HG03457 (cell line): ENCODE data around the gene LNPK.
"Not testable (repeated sequence)": the region's sequence is repeated elsewhere in the genome, so short reads cannot be mapped to it uniquely, and the experiment has no call there.

ENCODE experiments used
- ATAC-seq: cut with Tn5 transposase; IDR thresholded peaks from one replicate; pipeline ENCODE4 v1.9.1; 2021; ENCODE audit warnings: moderate number of reproducible peaks; ENCODE audit not compliant: unreplicated experiment

LNPK gene

DNA sequence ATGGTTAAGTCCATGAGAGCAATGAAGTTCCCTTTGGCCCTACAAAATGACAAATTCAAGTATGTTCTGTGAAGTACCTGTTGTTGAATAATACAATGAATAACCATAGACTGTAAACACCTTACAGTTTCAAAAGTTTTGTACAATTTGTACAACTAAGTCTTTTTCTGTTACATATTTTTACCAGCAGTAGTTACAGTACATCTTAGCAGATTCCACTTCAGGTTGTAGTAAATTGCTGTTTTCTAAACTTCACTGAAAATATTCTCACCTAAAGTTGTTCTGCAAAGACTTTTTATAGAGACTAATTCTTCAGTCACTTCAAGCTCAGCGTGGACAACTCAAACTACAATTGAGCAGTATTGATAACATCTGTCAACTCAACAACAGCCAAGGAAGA lies 28.7 kb downstream of the LNPK start:
- ATAC-seq, result no peak

DNA sequence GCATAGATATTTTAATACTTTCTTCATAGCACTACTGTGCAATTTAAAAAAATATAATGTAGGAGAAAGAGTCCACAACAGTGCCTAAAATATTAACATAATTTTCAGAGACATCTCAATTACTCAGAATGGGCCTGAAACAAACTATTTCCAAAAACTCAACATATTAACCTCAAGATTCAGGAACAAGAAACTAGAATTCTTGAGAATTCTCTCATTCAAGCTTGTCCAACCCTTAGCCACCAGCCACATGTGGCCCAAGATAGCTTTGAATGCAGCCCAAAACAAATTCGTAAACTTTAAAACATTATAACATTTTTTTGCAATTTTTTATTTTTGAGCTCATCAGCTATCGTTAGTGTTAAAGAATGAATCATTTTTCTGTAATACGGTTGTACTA lies 35.2 kb downstream of the LNPK start:
- no peak for ATAC-seq

DNA sequence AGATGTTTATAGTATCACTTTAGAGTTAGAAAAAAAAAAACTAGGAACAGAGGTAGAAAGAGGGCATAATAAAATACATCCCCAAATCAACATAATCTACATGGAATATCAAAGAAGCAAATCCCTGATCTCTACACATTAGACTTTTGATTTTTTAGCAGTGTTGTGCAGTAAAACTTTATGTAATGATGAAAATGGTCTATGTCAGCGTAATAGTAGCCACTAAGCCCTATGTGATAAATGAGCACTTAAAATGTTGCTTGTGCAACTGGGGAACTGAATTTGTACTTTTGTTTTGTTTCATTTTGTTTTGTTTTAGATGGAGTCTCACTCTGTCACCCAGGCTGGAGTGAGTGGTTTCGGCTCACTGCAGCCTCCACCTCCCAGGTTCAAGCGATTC lies 36.3 kb downstream of the LNPK start:
- no peak for ATAC-seq

DNA sequence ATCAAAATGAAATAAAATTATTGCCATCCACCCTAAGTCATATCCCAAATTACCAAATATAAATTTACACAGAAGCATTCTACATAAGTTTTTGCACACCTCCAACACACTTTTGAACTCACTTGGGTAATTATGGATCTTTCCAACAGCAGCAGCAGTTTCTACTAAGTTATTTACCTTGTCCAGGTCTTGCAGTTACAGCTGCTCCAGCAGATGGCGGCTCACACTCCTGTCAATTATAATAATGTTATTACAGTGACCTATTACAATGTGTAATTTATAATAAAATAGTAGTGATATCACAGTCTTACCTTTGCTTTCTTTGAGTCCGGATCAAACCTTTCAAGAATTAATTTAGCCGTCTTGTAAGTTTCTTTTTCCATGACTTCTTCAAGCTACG lies 37.9 kb downstream of the LNPK start:
- ATAC-seq, result no peak

DNA sequence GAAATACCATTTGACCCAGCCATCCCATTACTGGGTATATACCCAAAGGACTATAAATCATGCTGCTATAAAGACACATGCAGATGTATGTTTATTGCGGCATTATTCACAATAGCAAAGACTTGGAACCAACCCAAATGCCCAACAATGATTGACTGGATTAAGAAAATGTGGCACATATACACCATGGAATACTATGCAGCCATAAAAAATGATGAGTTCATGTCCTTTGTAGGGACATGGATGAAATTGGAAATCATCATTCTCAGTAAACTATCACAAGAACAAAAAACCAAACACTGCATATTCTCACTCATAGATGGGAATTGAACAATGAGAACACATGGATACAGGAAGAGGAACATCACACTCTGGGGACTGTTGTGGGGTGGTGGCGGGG lies 38.9 kb downstream of the LNPK start:
- not testable (repeated sequence) for ATAC-seq

DNA sequence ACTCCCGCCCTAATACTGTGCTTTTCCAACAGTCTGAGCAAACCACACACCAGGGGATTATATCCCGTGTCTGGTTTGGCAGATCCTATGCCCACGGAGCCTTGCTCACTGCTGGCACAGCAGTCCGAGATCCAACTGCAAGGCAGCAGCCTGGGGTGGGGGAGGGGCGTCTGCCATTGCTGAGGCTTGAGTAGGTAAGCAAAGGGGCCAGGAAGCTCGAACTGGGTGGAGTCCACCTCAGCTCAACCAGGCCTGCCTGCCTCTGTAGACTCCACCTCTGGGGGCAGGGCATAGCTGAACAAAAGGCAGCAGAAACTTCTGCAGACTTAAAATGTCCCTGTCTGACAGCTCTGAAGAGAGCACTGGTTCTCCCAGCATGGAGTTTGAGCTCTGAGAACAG lies 44.2 kb downstream of the LNPK start:
- ATAC-seq, result no peak

DNA sequence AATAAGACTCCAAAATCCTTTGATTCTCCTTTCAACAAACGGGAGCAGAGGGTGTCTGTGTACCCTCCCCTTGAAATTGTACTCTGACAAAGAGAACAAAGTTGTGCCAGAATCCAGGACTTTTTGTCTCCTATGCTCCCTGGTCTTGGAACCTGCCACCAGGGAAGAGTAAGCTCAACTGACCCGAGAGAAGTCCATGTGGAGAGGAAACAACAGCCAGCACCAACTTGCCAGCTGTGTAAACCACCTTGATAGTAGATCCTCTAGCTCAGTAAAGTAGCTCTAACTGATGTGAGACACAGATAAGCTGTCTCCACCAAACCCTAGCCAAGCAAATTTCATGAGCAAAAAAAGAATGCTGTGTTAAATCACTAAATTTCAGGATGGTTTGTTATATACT lies 46.9 kb downstream of the LNPK start:
- ATAC-seq, result no peak

DNA sequence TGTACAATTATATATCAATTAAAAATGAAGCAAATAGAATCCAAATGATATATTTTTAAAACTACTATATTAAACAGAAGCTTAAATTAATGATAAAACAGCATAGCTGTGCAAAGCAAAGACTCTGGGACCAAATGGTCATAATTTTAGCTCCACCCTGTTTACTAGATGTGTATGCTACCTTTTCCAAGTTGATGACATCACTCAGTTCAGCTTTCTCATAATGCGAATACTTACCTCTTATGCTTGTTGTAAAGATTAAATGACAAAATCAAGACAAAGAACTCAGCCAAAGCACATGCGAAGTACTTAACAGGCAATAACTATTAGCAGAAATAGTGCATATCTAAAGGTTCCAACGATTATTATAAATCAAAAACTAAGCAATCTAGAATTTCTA lies 51.6 kb downstream of the LNPK start:
- ATAC-seq, result no peak

DNA sequence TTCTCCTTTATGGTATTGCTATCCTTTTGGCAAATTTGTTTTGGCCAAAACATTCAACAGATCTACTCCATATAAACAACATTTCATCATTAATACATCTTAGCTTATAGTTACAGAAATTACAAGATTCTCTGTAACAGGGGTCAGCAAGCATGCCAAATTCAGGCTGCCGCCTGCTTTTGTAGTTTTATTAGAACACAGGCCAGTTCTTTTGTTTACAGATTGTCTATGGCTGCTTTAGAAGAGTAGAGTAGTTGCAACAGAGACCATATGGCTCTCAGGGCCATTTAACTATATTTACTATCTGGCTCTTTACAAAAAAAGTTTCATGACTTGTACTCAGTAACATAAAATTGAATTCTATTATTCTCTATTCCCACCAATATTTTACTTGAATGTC lies 53.9 kb downstream of the LNPK start:
- ATAC-seq, result no peak

DNA sequence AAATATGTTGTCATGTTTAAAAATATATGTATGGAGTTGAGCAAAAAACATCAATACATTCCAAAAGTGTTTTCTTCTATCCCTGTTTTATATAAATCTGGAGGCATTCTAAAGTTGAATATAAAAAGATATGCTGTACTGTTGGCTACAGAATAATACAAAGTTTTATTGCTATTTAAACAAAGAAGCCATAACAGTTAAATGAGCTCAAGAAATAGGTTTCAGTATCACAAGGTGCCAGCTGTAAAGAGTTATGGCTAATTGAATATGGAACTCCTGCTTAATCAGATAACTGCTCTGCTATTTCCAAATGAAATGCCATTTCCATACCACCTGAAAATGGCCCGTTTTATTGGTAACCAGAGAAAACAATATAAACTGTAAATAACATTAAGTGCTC lies 55.0 kb downstream of the LNPK start:
- ATAC-seq, result no peak

DNA sequence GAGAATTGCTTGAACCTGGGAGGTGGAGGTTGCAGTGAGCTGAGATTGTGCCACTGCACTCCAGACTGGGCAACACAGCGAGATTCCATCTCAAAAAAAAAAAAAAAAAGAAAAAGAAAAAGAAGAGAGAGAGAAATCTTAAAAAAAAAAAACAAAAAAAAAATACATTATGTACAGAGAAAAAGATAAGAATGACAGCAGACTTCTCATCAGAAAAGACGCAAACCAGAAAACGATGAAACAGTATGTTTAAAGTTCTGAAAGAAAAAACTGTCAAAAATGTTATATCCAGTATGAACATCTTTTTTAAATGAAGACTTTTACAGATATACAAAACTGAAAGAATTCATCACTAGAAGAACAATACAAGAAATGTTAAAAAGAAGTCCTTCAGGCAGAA lies 60.4 kb downstream of the LNPK start:
- ATAC-seq, result no peak

DNA sequence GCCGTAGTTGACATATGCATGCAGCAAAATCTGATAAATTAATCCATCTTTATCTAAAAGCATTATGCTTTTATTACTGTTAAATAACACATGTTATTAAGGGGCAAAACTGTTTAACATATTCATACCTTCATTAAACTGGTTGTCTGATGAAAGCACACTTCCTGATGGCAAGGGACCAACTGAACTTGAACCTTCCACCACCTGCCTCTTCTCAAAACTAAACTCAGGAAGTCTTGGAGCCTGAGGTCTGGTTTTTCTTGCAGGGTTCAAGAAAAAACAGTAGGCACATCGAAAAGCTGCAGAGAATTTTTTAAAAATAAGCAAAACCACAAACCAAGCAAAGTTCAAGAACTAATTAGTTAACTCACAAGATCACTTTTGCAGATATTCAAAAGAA lies 64.9 kb downstream of the LNPK start:
- ATAC-seq, result no peak

DNA sequence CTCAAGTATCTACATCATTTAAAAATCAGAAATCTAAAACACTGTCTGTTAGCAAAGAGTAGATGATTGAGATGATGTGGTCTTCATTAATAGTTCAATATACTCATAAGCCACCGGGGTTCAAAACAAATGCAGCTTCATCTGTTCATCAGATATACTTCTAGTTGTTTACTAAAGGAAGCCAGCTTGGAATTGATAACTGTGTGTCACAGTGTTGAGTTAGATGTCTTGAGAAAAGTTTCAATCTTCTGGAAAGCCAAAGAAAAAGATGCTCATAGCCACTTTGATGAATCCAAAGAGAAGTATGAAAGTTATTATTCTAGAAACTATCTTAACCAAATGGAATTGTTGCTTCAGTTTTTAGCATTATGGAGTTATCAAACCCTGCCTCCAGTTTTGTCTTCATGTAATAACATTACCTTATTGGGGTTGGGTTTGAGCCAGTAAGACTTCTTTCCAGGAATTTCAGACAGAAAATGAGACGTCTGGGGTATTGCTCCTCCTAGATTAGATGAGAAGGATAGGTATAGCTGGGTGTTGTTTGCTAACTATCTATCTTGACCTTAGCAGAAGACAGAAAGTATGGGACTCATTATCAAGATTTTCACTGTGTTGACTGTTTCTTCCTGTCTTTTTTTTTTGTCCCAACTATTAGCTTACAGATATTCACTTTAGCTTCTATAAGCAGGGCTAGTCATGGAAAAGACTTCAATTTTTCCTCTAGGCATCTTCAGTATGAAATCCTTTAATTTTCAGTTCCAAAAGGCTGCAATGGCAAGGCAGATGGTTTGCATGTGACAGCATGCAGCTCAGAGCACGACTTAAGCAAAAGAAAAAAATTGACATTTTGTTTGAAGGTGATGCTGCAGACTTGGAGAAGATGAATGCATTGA lies 66.5 kb downstream of the LNPK start:
- no peak for ATAC-seq

DNA sequence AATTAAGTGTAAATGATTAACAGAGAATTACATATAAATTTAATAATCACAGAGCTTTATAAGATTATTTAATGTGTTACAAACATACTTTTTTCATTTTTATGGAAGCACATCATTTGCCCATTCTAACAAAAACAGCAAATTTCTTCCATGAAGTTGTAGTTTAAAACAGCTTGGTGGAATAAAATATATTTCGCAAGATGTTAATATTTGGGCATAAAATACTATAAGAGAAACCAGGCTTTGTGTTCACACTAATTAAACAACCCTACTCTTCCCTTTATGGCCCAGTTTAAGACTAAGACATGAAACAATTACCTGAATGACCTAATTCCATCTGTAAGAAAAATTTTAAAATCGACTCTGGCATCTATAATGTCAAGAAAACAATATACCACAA lies 69.4 kb downstream of the LNPK start:
- ATAC-seq, result no peak

DNA sequence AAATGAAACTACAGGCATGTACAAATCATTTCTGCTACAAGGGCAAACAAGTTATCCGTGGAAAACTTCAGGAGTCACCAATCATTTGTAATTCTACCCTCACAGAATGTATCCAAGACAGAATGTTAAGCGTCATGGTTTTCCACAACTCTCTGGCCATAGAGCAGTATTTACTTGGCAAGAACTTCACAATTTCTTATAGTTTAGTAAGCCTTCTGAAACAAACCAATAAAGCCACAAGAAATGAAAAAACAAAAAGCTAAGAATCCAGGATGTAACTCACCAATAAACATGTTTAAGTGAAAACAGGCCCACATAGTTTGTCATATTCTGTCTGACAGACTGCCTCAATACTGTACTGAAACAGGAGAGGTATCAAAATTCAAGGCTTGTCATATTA lies 70.3 kb downstream of the LNPK start:
- no peak for ATAC-seq

DNA sequence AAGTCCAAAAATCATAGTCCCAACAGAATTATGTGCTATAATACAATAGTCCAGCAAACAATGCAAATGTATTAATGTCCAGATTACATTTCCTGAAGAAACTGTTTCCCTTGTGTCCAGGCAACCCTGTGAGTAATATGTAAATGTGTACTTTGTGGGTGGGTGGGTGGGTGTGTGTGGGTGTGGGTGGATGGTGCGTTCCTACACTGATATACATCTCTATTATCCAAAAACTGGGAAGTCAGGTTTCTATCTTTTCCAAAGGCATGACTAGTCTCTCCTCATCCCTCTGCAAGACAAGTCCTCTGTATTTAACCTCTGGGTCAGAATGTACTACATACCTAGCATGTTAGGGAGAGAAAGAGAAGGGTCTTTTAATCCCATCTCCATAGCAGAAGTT lies 71.6 kb downstream of the LNPK start:
- no peak for ATAC-seq

DNA sequence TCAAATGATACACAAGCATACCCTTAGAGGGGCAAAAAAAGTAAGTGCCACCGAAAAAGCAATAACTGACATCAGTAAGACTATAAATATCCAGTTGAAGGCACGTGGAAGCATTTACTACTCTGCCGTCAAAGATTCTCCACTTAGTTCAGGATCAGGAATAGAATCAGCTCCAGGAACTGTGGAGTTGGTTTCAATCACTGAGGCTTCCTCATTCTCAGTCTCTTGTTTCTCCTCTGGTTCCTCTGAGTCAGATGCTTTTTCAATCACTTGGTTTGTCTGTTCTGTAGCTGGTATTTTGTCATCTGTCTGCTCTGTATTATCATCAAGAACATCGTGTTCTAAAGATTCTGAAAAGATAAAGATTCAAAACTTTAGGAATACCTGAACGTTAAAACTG lies 72.2 kb downstream of the LNPK start:
- no peak for ATAC-seq

DNA sequence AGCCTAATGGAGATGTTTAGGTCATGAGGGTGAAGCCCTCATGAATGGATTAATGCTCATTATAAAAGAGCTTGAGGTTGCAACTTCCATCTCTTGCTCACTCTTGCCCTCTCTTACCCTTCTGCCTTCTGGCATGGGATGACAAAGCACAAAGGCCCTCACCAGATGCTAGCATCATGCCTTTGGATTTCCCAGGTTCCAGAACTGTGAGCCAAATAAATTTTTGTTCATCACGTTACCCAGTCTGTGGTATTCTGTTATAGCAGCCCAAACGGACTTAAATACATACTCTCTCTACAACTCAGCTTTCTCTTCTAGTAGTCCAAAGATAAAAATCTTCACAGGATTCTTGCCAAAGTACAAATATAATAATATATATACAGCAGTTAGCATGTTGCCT lies 75.8 kb downstream of the LNPK start:
- ATAC-seq, result no peak

DNA sequence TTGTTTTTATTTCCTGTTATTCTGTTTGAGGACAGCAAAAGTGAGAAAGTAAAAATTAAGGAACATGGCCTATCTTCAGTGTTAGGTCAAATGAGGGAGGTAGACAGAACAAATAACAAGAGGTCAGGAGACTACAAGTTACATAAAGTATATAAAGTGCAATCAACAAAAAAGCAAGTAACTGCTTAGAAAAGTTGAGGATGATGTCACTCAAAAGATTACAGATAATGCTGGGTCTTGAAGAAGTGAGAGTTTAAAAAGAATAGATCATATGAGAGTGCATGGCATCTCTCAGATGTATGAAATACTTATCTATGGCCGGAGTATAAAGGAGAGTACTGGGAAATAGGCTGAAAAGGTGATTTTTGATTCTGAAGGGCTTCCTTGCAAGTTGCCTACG lies 79.9 kb downstream of the LNPK start:
- ATAC-seq, result no peak

DNA sequence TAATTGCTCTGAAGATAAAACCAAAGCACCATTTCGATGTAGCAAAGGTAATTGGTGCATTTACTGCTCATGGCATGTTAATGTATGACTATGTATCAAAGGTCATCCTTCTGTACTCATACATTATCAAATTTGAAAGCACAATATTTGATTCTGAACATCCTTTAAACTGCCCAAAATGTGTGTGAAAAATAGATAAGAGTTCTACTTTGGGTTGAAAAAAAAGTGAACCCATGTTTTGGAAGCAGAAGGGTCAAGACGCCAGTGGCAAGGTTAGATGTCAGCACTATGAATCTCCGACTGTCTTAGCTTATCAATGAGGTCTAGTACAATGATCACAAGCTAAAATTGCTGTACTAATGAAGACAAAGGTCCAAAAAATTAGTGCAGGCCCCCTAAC lies 83.1 kb downstream of the LNPK start:
- no peak for ATAC-seq

DNA sequence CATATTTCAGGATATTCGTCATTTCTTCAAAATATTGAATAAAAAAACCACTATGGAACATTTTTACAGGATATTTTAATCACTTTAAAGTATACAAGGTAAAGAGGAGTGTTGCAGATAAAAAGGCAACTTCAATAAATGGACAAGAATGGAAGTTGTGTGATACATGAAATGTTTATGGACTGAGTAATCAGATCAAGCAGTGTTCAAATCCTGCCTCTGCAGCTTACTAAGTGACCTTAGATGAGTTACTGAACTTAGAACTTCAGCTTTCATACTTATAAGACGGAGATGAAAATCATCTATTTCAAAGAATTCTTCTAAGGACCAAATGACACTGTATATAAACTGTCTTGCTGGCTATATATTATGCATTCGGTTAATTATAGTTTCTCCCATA lies 87.2 kb downstream of the LNPK start:
- no peak for ATAC-seq

DNA sequence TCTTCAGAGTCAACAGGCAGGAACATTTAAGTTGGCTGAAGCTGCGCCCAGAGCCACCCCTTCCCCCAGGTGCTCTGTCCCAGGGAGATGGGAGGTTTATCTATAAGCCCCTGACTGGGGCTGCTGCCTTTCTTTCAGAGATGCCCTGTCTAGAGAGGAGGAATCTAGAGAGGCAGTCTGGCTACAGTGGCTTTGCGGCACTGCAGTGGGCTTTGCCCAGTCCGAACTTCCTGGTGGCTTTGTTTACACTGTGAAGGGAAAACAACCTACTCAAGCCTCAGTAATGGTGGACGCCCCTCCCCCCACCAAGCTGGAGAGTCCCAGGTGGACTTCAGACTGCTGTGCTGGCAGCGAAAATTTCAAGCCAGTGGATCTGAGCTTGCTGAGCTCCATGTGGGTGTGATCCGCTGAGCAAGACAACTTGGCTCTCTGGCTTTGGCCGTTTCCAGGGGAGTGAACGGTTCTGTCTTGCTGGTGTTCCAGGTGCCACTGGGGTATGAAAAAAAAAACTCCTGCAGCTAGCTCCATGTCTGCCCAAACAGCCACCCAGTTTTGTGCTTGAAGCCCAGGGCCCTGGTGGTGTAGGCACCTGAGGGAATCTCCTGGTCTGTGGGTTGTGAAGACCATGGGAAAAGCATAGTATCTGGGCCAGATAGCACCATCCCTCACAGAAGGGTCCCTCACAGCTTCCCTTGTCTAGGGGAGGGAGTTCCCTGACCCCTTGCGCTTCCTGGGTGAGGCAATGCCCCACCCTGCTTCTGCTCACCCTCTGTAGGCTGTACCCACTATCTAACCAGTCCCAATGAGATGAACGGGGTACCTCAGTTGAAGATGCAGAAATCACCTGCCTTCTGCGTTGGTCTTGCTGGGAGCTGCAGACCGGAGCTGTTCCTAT lies 88.0 kb downstream of the LNPK start:
- ATAC-seq, result not testable (repeated sequence)
